Eye (tissue), 1 donor: Measurements from ENCODE around the gene NRN1L.
A peak's percentile ranks its signal among the peaks of the same experiment; 100 is the strongest.
"Not testable (repeated sequence)": the region's sequence is repeated elsewhere in the genome, so short reads cannot be mapped to it uniquely, and the experiment has no call there.

Experiments
- DNase-seq: peaks from one replicate; pipeline ENCODE4 v3.0.0-alpha.2; 2015

NRN1L gene

DNA sequence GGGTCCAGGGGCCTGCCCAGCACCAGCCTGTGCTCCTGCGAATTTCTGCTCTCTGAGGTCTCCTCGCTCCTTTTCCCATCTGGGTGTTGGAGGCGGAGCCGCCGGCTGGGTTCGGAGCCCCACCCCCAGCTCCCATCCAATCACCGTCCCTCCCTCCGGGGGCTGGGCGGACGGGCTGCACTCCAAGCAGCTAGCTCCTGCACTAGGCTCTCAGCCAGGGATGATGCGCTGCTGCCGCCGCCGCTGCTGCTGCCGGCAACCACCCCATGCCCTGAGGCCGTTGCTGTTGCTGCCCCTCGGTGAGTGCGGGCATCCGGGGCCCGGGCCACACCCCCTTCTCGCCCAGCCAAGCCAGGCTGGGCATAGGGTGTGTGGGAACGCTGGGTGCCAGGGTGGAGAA is at the start of gene NRN1L:
TSS of gene NRN1L (plus strand) at position 202 of the 400 bp plus-strand sequence. CDS start at position 221, 19 bp downstream.
- peak; percentile 92 for DNase-seq

GRCh38 chr16:67837190-67837589 is 47.5 kb upstream of the NRN1L start:
- not testable (repeated sequence) for DNase-seq

GRCh38 chr16:67837811-67838210 is 46.9 kb upstream of the NRN1L start:
- no peak for DNase-seq

- DNase-seq = no peak
Observed at GRCh38 chr16:67841198-67841815, 43.4 kb upstream of the NRN1L start.

DNA sequence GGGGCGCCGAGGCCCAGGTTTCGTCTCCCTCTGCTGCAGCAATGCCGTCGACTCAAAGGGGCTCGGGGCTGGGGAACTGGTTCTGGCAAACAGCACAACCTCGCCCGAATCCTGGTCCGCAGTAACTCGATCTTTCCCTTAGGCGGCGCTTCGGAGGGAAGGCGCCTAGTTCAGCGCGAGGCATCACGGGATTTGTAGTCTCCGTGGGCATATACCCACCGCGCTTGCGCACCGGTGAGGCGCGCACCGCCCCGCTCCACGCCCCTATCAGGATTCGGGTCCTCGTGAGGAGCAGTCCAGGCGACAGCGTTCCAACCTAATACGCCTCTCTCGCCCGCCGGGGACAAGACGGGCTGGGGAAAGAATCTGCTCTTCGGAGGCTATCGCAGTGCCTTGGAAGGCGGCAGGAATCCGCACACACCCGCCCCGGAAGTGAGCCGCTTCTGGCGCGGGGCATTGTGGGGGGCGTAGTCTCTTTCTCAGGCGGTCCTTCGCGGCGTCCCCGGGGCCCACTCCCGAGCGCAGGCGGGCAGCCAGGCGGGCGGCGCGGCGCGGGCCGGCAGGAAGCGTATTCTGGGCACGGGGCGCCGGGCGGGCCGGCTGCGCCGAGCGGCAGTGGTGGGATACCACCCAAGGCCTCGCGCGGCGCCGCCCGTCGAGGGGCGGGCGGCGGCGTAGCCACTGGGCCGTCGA is 42.7 kb upstream of the NRN1L start, which contains the start of gene THAP11:
TSS of gene THAP11 (plus strand) at position 505 of the 693 bp plus-strand sequence. CDS start 235 bp downstream, outside the sequence.
- peak; percentile 100 for DNase-seq

GRCh38 chr16:67842509-67843342 is 42.0 kb upstream of the NRN1L start:
- DNase-seq = peak; percentile 81

- no peak for DNase-seq
Observed at GRCh38 chr16:67843343-67843765, 41.3 kb upstream of the NRN1L start.

DNA sequence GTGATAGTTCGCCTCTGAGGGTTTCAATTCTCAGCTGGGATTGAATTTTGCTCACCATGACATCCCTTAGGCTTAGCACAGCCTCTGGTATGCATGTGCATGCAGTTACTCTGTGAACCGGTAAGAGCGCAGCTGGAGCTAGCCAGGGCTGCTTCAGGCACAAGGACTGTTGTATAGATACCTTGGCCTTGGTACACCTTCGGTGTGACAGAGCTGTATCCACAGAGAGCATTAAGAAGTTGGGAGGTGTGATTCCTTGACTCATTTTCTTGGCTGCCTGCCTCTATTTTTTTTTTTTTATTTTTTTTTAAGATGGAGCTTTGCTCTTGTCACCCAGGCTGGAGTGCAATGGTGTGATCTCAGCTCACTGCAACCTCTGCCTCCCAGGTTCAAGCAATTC is 40.2 kb upstream of the NRN1L start:
- no peak for DNase-seq

GRCh38 chr16:67845291-67846062 is 39.2 kb upstream of the NRN1L start:
- no peak for DNase-seq

DNA sequence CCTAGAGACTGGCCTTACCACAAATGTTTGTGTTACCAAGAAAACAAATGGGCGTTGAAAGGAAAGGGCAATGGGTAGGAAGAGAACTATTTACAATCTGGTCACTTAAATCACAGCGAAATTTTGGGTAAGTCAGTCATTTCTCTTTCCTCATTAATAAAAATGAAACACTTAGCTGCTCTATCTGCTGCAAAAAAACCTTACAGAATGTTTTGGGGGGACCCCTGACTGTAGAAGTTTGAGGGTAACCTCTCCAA is 38.7 kb upstream of the NRN1L start:
- DNase-seq = no peak

GRCh38 chr16:67846320-67847063 is 38.2 kb upstream of the NRN1L start, which contains the start of gene NUTF2:
Gene NUTF2, plus strand, starts transcription at chr16:67846933. Its CDS starts 18,198 bp downstream, at chr16:67865131.
- peak; percentile 99 for DNase-seq

DNA sequence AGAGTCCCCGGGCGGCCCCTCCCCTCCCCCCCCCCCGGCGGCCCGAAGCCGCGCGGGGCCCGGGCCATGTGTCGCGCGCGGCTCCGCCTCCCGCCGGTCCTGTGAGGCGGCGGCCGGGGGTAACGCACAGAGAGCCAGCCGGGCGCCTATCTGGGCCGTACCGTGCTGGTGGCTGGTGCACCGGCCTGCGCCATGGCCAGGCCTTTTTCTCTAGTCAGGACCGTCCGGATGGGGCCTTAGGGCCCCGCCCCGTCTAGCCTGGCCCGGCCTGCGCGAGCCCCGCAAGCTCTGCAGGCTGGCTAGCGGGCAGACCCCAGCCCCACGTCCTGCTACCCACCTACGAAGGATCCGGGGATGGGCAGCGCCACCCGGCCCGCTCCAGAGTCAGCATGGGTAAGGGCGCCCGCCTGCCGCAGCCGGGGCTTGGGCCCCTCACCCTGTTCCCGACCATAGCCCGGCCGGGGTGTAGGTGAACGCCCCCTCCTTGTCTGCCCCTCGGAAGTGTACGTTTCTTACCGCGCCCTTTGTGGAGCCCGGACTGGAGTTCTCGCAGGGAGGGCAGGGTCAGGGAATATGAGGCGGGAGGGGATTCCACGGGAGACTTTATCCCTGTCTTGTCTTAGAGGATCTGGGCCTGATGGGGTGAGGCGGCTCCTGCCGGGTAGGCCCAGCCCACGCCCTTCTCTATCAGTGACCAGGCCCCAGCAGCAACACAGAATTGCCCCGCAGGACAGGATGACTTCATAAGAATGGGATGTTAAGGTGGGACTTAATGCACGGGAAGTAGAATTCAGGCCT is 37.4 kb upstream of the NRN1L start, which contains the start of gene CENPT:
TSS of gene CENPT (minus strand) at position 630 of the 798 bp plus-strand sequence. CDS start 13,834 bp downstream, outside the sequence.
- peak; percentile 42 for DNase-seq

- no peak for DNase-seq
Observed at GRCh38 chr16:67848118-67848517, 36.6 kb upstream of the NRN1L start.

- DNase-seq = no peak
Observed at GRCh38 chr16:67853670-67854069, 31.0 kb upstream of the NRN1L start.

- no peak for DNase-seq
Observed at GRCh38 chr16:67855789-67856188, 28.9 kb upstream of the NRN1L start.

DNA sequence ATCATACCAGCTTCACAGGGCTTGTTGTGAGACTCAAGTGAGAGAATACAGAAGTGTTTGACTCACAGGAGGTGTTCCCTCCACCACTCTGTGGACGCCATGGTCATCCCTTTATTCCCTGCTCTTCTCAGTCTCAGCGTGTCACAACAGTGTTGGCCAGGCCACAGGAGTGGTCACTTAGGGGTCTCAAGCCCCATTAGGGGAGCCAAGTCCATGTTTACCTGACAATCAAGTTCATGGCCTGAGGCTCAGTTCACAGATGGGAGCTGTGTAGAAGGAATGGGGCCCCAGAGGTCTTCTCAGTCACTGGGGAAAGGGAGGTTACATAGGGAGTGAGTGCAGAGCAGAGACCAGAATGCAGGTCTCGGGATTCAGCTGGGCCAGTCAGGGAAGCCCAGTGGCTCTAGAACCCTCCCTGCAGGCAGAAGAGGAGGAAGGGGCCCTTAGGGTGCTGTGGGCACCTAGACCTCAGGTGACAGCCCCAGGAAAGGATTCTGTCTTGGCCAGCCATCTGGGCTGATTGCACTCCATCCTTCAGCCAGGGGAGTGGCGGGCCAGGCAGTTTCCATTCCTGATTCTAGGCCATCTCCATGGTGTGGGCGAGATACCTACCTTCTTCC is 27.6 kb upstream of the NRN1L start:
- DNase-seq = no peak

- DNase-seq = peak; percentile 30
Observed at GRCh38 chr16:67857547-67858233, 27.0 kb upstream of the NRN1L start.

DNA sequence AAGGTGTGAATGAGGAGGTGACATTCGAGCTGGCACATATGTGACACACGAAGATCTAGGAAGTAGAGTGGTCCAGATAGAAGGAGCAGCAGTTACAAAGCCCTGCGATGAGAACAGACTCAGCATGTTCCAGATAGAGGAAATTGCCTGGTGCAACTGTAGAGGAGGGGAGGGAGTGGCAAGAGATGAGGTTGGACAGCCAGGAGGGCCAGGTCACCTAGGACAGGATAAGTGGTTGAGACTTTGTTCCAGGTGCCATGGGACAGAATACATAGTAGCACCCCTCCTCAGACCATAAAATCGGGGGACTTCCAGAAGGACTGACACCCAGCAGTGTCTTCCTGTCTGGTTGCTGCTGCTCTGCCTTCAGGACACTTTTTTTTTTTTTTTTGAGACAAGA is 26.2 kb upstream of the NRN1L start:
- no peak for DNase-seq

GRCh38 chr16:67860589-67861398 is 23.9 kb upstream of the NRN1L start:
- no peak for DNase-seq
